Activated CD4-positive, alpha-beta T cell treated with anti-CD3 and anti-CD28 coated beads, Interleukin-2, amount 10 ng/mL, durations not matched to agents 24 days and 14 days (primary cell): ENCODE results near the gene VWA8. TPM values are rescaled to one million over a fixed set of nuclear protein-coding genes. Genes with fewer than 3 reads are reported as not detected.
"Not testable (repeated sequence)": the region's sequence is repeated elsewhere in the genome, so short reads cannot be mapped to it uniquely, and the experiment has no call there.

ENCODE experiments used
- DNase-seq: peaks from one replicate; pipeline ENCODE4 v3.0.0; 2022
- H3K27ac Mint-ChIP-seq: one replicate; pipeline ENCODE4 v1.8.0; 2022; ENCODE audit warnings: mild to moderate bottlenecking, mixed read lengths
- H3K27me3 Mint-ChIP-seq: one replicate; pipeline ENCODE4 v1.8.0; 2022; ENCODE audit warnings: mixed read lengths
- H3K36me3 Mint-ChIP-seq: one replicate; pipeline ENCODE4 v1.8.0; 2022; ENCODE audit warnings: low read depth, mild to moderate bottlenecking, mixed read lengths
- H3K4me1 Mint-ChIP-seq: one replicate; pipeline ENCODE4 v1.8.0; 2021; ENCODE audit warnings: mixed read lengths
- H3K4me3 Mint-ChIP-seq: one replicate; pipeline ENCODE4 v1.8.0; 2022; ENCODE audit warnings: mild to moderate bottlenecking, moderate library complexity, mixed read lengths
- H3K9me3 Mint-ChIP-seq: one replicate; pipeline ENCODE4 v1.8.0; 2021; ENCODE audit warnings: mixed read lengths
- intact Hi-C: fragments of 100-400 bp; cut with micrococcal nuclease; formaldehyde crosslinking; loops from one replicate; pipeline ENCODE4 v1.15.1; 2023
- total RNA-seq: library from RNA; stranded (reverse); gene quantifications from 2 replicates; pipeline ENCODE4 v1.2.3, GENCODE V29; 2022

Gene VWA8
- total RNA-seq, 1 donor from 2014 or later = 28.4 TPM

GRCh38 chr13:41952749-41953148 is 8.2 kb downstream of the VWA8 start:
- H3K36me3 Mint-ChIP-seq = peaks cover 27% of the 10 kb centered on the region
- no peak overlapping the region for H3K4me3 Mint-ChIP-seq
- peaks cover 6% of the 10 kb centered on the region for H3K9me3 Mint-ChIP-seq
- no peak overlapping the region for H3K27ac Mint-ChIP-seq
- H3K4me1 Mint-ChIP-seq = peaks cover 9% of the 10 kb centered on the region
- intact Hi-C loops = no loop called here
- no peaks in the 10 kb centered on the region for H3K27me3 Mint-ChIP-seq
- DNase-seq = peak; percentile 43

GRCh38 chr13:41949104-41949503 is 11.8 kb downstream of the VWA8 start:
- intact Hi-C loops, H3K27me3 Mint-ChIP-seq, H3K4me3 Mint-ChIP-seq, H3K27ac Mint-ChIP-seq, DNase-seq: not testable (repeated sequence)
- peaks cover 49% of the 10 kb centered on the region for H3K36me3 Mint-ChIP-seq
- H3K4me1 Mint-ChIP-seq = peaks cover 13% of the 10 kb centered on the region
- H3K9me3 Mint-ChIP-seq = peaks cover 21% of the 10 kb centered on the region

GRCh38 chr13:41945926-41946325 is 15.0 kb downstream of the VWA8 start:
- H3K27ac Mint-ChIP-seq = no peak overlapping the region
- peaks cover 19% of the 10 kb centered on the region for H3K9me3 Mint-ChIP-seq
- H3K4me1 Mint-ChIP-seq = peaks cover 15% of the 10 kb centered on the region
- intact Hi-C loops = no loop called here
- no peak for DNase-seq
- no peaks in the 10 kb centered on the region for H3K27me3 Mint-ChIP-seq
- H3K4me3 Mint-ChIP-seq = no peak overlapping the region
- peaks cover 53% of the 10 kb centered on the region for H3K36me3 Mint-ChIP-seq

DNA sequence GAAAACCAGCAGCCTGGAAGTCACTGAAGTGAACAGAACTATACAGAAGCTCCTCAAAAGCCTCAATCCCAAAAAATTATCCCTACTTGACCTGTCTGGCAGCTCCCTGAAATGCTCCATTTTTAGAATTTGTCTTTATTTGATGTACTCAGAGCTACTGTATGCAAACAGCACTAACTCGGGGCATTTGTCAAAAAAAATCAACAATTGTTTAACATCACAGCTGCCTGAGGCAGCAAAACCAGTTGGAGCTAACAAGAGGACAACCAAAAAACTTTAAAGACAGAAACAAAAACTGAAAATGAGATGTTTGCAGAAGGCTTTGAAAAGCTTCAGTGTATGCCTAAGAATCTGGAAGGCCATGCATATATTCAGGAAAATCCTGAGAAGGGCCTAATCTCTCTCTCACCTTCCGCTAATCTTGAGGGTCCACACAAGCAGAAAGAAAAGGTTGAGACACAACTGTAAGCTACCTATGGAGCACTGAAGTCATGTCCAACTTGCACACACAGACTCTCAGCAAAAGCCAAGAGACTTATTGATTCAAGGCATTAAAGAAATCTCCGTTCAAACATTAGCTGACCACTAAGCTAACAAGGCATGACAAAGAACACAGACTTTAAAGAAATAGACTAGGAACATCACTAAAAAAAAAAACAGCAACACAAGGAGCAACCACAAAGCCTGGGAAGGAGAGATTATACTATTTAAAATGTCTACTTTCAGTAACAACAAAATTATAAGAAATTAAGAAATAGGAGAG is 16.1 kb downstream of the VWA8 start:
- Mint-ChIP-seq H3K4me1 (peaks cover 15% of the 10 kb centered on the region), H3K27ac (no peak overlapping the region), H3K4me3 (no peak overlapping the region), H3K36me3 (peaks cover 49% of the 10 kb centered on the region), H3K9me3 (peaks cover 19% of the 10 kb centered on the region), H3K27me3 (no peaks in the 10 kb centered on the region)
- intact Hi-C loops = no loop called here
- DNase-seq = no peak

GRCh38 chr13:41944229-41944628 is 16.7 kb downstream of the VWA8 start:
- intact Hi-C loops = no loop called here
- Mint-ChIP-seq H3K4me1 (peaks cover 15% of the 10 kb centered on the region), H3K36me3 (peaks cover 48% of the 10 kb centered on the region), H3K27ac (no peak overlapping the region), H3K4me3 (no peak overlapping the region), H3K9me3 (peaks cover 19% of the 10 kb centered on the region), H3K27me3 (no peaks in the 10 kb centered on the region)
- no peak for DNase-seq

GRCh38 chr13:41942462-41943094 is 18.3 kb downstream of the VWA8 start:
- intact Hi-C loops = no loop called here
- no peak overlapping the region for H3K4me3 Mint-ChIP-seq
- H3K27me3 Mint-ChIP-seq = no peaks in the 10 kb centered on the region
- H3K9me3 Mint-ChIP-seq = peaks cover 19% of the 10 kb centered on the region
- peaks cover 15% of the 10 kb centered on the region for H3K4me1 Mint-ChIP-seq
- DNase-seq = no peak
- peaks cover 41% of the 10 kb centered on the region for H3K36me3 Mint-ChIP-seq
- no peak overlapping the region for H3K27ac Mint-ChIP-seq

DNA sequence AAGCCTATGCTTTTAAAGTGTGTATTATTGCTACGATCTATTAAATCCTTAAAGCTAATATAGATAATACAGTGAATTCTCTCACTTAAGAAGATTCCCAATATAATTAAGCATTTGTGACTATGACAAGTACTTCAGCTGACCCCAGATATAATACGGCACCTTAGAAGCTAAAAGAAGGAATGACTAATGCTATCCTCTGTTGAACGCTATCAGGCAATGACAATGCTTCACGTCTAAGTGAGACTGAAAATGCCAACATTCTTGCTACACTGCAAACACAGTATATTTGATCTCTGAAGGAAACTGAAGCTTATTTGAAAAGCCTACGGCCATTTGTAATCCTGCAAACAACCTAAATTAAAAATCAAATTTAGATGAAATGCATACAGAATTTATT is 19.7 kb downstream of the VWA8 start:
- Mint-ChIP-seq H3K4me3 (no peak overlapping the region), H3K4me1 (peaks cover 9% of the 10 kb centered on the region), H3K27me3 (no peaks in the 10 kb centered on the region), H3K36me3 (peaks cover 38% of the 10 kb centered on the region), H3K27ac (no peak overlapping the region), H3K9me3 (peaks cover 12% of the 10 kb centered on the region)
- no peak for DNase-seq
- intact Hi-C loops = no loop called here

GRCh38 chr13:41939398-41939797 is 21.5 kb downstream of the VWA8 start:
- Mint-ChIP-seq H3K4me1 (peaks cover 9% of the 10 kb centered on the region), H3K36me3 (peaks cover 20% of the 10 kb centered on the region), H3K9me3 (no peaks in the 10 kb centered on the region), H3K27ac (no peak overlapping the region), H3K27me3 (no peaks in the 10 kb centered on the region), H3K4me3 (no peak overlapping the region)
- intact Hi-C loops = no loop called here
- DNase-seq = no peak

- no peaks in the 10 kb centered on the region for H3K9me3 Mint-ChIP-seq
- no peaks in the 10 kb centered on the region for H3K27me3 Mint-ChIP-seq
- intact Hi-C loops = no loop called here
- no peak overlapping the region for H3K27ac Mint-ChIP-seq
- H3K4me1 Mint-ChIP-seq = peaks cover 9% of the 10 kb centered on the region
- H3K36me3 Mint-ChIP-seq = peaks cover 19% of the 10 kb centered on the region
- no peak overlapping the region for H3K4me3 Mint-ChIP-seq
- no peak for DNase-seq
Observed at GRCh38 chr13:41938918-41939317, 22.0 kb downstream of the VWA8 start.

- DNase-seq = no peak
- intact Hi-C loops = no loop called here
- H3K4me1 Mint-ChIP-seq = peaks cover 9% of the 10 kb centered on the region
- peaks cover 18% of the 10 kb centered on the region for H3K36me3 Mint-ChIP-seq
- no peaks in the 10 kb centered on the region for H3K27me3 Mint-ChIP-seq
- no peak overlapping the region for H3K27ac Mint-ChIP-seq
- no peaks in the 10 kb centered on the region for H3K9me3 Mint-ChIP-seq
- H3K4me3 Mint-ChIP-seq = no peak overlapping the region
Observed at GRCh38 chr13:41937388-41937787, 23.5 kb downstream of the VWA8 start.

- no peaks in the 10 kb centered on the region for H3K27me3 Mint-ChIP-seq
- H3K9me3 Mint-ChIP-seq = no peaks in the 10 kb centered on the region
- intact Hi-C loops = no loop called here
- peaks cover 18% of the 10 kb centered on the region for H3K36me3 Mint-ChIP-seq
- DNase-seq = no peak
- no peak overlapping the region for H3K27ac Mint-ChIP-seq
- H3K4me3 Mint-ChIP-seq = no peak overlapping the region
- H3K4me1 Mint-ChIP-seq = peaks cover 10% of the 10 kb centered on the region
Observed at GRCh38 chr13:41935501-41935900, 25.4 kb downstream of the VWA8 start.

DNA sequence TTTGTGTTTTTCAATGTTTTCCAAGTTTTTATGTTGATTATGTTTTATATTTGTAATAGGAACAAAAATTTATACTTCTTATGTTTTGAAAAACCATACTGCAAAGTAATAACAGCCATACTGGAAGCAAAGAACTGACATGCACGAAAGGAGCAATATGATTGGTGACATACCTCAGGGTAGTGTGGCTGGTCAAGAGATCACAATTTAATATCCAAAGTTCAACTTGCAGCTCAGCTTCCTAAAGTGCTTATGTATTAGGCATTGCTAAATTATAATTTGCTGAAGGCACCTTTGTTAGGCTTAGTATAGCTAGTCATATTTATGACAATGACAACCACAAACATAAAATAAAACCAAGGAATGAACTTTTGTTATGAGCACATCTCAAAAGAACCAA is 25.9 kb downstream of the VWA8 start:
- no peaks in the 10 kb centered on the region for H3K9me3 Mint-ChIP-seq
- H3K36me3 Mint-ChIP-seq = peaks cover 20% of the 10 kb centered on the region
- H3K4me3 Mint-ChIP-seq = no peak overlapping the region
- H3K27ac Mint-ChIP-seq = no peak overlapping the region
- peaks cover 10% of the 10 kb centered on the region for H3K4me1 Mint-ChIP-seq
- no peaks in the 10 kb centered on the region for H3K27me3 Mint-ChIP-seq
- no peak for DNase-seq
- intact Hi-C loops = no loop called here

- intact Hi-C loops = no loop called here
- Mint-ChIP-seq H3K27me3 (no peaks in the 10 kb centered on the region), H3K36me3 (peaks cover 26% of the 10 kb centered on the region), H3K27ac (no peak overlapping the region), H3K4me1 (peaks cover 14% of the 10 kb centered on the region), H3K9me3 (no peaks in the 10 kb centered on the region), H3K4me3 (no peak overlapping the region)
- DNase-seq = no peak
Observed at GRCh38 chr13:41934120-41934519, 26.8 kb downstream of the VWA8 start.

DNA sequence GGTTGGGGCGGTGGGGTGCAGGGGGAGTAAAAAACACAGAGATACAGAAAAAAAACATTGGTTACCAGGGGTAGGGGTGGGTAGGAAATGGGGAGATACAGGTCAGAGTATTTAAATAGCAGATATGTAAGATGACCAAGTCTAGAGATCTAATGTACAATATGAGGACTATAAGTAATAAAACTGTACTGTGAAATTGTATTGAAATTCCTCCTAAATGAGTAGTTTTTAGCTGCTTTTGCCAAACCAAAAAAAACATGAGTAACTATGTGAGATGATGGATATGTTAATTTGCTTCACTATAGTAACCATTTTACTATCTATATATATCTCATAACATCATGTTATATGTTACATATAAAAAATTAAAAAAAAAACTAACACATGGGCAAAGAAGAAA is 29.6 kb downstream of the VWA8 start:
- intact Hi-C loops = no loop called here
- Mint-ChIP-seq H3K4me1 (peaks cover 31% of the 10 kb centered on the region), H3K4me3 (peak overlapping the region; percentile 30), H3K9me3 (peaks cover 5% of the 10 kb centered on the region), H3K27ac (no peak overlapping the region), H3K36me3 (peaks cover 32% of the 10 kb centered on the region), H3K27me3 (no peaks in the 10 kb centered on the region)
- no peak for DNase-seq
